GM21447 (cell line): Measurements from ENCODE around the gene HDAC9.

Source experiments
- ATAC-seq: cut with Tn5 transposase; IDR thresholded peaks from one replicate; pipeline ENCODE4 v1.9.1; 2021; ENCODE audit not compliant: unreplicated experiment

Gene HDAC9

DNA sequence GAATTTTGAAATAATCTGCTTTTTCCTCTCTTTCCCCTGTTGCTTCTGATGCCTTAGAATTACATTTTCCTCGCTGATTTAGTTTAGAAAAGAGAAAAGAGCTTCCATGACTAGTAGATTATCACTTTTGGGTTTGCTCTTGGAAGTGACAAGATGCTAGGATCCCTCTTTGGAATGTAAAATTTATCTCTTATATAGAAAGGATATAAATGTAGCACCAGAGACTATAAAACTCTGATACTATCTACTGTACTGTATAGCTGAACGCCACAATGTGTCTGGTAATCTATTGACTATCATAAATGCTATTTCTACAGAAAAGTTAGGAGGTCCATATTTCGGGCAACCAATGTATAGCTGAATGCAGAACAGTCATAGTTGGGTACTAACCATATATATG lies 1.1 kb upstream of the HDAC9 start:
- ATAC-seq, result no peak

DNA sequence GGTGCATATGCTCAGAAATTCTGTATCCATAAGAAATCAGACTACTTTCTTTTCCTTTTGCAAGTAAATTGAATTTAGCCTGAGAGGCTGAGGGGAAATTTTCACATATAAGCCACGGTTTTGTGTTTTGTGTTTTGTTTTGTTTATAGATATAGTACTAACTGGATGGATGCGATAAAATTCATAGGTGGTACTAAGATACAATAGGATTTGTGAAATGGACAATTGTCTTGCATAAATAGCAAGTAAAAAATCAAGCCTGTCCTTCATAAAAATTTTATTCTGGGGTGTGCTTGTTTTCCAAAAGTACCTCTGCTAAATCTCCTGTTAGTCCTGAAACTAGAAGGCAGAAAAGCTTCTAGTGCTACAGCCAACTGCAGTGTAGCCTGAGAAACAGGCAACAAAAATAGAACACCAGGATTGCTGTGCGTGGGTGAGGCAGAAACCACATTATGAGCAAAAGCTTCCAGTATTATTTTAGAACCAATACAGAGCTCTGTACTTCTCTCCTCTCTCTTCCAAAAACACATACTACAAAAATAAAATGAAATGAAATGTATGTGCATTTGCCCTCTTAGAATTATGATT lies 634 bp upstream of the HDAC9 start:
- peak; percentile 44 for ATAC-seq

DNA sequence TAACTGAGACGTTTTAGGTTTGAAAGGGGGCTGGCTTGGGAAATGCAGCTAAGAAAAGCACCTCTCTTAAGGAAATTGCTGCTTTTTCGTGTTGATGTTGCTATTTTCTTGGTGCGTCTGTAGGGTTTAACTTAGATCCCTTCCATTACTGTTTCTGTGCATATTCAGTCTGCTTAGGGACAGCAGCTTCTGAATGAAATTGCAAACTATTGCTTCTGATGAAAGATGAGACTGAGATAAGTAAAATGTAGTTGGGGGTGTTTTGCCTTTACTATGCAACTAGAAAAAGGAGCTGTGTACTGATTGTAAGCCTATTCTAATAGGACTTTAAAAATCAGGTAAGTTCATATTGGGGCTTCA lies 772 bp downstream of the HDAC9 start:
- ATAC-seq, result peak; percentile 1

DNA sequence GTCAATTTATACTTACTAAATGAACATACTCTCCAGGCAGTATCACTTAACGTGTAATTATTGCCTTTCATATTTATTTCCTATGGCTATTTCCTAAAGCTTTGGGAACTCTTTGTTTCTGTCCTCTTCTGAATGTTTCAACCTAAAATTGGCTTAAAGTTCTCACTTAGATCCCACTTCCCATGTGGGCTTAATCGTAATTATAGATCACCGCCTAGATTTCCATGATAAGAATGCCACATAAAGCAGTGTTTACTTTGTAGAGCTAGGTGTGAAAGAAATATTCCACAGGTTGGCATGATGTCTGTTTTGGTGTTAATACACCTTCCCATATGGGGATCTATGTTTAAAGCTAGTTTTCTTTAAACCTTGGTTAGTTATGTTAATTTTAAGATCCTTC lies 1.5 kb downstream of the HDAC9 start:
- no peak for ATAC-seq

DNA sequence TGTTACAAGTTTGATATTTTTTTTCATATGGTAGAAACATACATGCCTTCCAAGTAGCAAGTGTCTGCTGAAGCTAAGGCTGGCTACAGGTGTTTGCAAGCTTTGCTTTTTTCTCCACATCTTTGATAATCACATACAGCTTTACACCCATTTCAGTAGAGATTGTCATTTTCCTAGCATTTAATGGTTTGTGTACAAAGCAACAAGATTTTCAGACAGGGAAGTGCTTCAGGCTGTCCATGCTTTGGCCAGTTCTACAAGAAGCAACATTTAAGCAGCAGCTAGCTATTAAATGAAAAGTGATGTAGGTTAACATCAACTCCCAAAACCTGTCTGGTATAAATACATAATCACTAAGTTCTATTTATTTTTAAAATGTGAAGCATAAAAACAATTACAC lies 2.3 kb downstream of the HDAC9 start:
- ATAC-seq, result no peak

DNA sequence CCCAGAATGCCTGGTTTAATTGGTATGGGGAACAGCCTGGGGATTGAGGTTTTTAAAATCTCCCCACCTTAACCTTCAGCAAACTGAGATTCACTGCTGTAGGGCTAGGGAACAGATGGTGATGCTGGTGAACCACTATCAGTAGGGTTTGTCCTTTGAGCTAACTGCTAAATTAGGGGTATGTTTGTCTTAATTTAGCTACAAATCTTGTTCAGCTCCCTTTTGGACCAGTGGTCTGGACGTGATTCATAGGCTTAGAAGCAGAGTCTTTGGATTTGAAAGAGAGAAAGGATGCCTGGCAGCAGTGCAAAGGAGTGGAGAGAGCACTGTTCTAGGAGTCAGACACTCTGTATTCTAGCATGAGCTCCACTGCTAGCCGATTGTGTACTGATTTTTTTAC lies 2.8 kb downstream of the HDAC9 start:
- no peak for ATAC-seq

DNA sequence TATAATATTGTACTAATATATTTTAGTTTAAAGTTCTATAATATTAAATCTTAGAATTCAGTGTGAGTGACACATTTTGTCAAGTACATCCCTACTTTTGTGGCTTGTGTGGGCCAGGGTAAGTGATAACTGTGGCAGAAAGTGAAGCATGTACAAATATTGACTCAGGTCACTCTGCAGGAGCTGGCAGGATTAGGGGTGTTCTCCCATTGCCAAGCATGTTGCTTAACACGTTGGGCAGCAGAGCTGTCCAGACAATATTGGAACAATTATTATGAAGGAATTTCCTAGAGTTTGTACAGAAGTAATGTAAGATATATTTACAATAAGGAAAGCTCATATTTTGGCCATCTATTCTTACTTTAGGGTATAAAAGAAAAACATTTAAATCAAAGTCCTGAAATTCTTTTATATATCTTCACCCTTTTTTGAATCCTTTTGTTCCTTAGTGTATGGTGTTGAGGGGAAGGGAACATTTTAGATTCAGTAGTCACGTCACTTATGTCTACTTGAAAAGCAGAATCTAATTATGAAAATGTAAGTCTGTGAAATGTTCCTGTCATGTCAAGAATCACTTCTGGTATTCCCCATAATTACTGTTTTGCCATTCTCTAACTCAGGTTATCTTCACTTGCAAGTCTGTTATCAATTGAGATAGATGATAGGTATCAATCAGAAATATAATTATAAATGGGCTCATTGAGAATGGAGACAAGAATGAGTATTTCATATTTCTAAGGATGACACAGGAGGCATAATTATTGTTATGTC lies 4.0 kb downstream of the HDAC9 start:
- ATAC-seq, result no peak

DNA sequence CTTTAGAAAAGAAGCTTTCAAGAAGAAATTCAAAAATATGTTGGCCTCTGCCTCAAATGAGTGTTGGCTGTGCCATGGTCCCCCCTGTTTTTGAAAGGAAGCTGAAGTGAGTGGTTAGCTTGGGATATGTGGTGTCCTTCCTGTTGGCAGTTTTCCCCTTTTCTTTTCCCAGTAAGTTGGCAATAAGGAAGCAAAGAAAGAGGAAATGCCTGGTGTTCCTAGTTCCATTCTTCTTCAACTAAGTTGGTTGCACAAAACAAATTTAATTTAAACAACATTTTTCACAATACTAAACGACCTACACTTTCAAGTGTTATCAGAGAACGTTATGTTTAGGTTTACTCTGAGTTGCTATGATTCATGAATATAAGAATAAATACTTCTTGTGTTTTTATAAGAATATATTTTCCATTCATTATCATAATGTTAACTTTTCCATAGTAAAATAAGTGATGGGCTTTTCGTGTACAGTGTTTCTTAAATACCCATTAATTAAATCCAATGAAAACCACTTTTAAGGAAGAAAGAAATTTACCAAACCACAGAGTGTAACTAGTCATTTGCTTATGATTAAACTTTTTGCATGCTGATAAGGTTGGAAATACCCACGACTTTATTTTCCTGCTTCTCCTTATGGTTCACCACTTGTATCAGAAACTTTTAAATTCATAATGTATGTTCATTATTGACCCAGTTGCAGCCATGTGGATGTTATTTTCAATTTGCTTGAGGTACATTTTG lies 7.7 kb downstream of the HDAC9 start:
- no peak for ATAC-seq

DNA sequence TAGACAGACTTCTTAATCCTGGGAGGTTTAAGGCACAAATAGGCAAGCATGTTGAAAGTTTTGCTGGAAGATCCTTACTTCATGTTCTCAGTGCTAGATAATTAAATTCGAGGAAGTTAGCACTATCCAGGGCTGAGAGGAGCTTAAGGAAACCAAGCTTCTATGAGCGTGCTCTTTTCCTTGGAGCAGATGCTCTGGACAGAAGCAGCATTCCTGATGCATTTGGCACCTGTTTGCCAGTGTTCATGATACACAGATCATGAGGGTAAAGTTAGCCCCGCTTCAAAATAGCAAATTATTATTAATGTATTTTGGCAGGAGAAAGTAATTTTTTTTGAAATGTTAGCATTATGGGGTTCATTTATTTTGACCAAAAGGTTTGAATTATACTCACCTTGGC lies 9.4 kb downstream of the HDAC9 start:
- no peak for ATAC-seq

DNA sequence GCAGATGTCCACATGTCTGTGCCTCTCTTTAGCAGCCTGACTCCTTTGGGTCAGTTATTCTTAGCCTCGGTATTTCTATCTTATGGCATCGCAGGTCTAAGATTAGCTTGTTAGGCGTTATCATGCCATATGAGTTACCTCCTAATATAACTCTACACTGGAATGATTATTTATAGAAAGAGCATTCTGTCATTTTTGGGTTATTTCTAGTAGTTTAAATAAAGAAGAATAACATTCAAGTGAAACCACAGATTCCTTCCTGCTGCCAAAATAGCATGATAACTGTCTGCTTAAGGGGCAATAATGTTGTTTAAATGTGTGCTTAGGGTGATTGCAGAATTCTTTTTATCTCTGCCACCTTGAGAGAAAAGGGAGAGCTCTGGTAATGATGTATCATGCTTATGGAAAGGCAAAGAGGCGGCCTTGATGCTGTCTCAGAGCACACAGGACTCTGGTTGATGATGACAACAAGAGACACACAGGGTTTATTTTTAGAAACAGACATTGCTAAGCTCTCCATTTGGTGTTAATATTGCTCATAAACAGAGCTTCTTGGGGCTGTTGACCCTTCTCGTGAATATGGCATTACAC lies 10.4 kb downstream of the HDAC9 start:
- peak; percentile 44 for ATAC-seq

DNA sequence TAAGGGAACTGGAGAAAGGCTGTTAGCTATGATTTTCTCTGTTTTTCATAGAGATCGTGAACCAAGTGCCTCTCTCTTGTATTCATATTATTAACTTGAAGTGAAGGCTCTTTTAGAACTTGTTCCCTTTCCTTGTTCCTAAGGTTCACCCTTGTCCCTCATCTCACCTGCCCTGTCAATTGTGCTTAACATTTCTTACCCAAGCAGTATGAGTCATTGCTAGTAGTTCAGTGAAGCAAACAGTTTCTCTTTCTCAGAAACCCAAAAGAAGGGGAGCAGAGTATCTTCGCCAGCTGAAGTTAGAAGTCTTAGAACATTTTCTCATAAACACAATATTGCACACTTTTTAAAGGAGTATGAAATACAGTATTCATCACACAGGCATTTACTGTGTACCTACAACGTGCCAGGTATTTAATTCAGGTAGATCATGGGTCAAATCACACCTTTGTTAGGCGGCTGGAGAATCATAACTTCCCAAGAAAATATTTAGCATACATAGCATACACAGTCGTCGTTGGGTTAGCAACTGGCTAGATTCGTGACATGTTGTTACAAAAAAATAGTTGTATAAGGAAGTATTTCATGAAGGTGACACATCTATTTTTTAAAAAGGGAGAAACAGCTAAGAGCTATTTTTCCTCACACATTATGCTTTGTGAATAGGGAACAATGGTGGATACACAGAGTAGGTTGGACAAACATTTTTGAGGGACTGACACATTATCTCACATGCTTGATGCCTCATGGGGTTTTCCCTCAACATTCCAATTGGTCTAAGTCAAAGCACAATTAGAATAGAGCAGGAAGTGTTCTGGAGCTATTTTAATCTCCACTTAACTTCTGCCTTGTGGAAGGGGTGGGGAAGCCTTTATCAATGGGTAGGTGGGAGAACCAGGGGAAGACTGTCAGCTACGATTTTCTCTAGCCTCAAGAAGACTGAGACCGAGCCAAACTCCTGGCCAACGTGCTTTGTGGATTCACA lies 13.2 kb downstream of the HDAC9 start:
- peak; percentile 84 for ATAC-seq

DNA sequence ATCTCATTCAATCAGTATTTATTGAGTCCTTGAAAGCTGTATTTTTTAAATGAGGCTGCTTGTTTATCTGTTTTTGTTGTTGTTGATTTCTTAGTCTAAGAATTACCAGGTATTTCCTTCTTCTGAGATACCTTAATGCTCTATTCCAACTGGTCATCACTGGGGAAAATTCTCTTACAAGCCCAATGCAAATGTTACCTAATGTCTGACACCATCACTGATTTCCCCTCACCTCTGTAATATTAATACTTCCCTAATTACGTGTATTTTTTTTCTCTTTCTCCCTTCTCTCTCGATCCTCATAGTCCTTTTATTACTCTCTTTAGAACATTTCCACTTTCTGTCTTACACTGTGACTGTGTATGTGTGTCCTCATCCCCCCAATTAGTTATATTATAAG lies 13.9 kb downstream of the HDAC9 start:
- ATAC-seq, result peak; percentile 11

DNA sequence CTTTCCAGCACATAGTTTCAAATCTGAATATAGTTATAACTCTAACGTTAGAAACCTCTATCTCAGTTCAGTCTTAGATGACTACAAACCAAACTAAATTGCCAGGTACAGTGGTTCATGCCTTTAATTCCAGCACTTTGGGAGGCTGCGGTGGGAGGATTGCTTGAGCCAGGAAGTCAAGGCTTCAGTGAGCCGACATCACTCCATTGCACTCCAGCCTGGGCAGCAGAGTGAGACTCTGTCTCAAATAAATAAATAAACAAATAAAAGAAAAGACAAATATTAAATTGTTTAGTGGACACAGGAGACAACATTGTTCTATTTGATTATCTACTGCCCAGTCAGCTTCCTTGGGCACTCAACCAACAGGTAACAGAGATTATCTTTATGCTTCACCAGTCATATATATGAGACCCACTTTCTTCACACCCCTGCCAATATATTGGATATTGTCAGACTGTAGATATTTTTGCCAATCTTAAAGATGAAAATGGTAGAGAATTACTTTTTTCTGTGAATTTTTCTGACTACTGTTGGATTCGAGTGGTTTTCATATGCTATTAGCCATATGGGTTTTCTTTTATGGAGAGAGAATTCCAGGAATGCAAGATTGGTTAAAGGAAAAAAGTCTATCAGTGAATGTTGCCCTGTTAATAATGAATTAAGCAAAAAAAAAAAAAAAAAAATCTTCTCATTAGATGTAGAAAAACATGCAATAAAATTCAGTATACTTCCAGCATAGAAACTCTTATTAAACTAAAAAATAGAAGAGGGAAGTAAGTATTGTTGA lies 16.0 kb downstream of the HDAC9 start:
- ATAC-seq, result no peak

DNA sequence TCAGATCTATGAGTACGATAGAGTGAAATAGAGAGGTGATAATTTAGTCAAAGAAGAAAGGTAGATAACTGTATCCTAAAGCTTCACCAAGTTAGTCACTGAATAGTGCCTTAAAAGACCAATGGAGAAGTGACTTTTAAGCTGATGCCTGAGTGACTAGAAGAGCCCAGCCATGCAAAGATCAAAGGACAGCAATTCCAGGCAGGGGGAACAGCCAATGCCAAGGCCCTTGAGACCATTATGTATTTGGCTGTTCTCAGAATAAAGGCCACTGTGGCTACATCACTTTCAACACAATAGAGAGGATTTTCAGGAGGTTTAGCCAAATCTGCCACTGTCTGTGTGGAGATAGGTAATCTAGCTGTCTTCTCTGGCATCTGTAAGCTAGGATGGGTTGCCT lies 17.8 kb downstream of the HDAC9 start:
- ATAC-seq, result no peak

DNA sequence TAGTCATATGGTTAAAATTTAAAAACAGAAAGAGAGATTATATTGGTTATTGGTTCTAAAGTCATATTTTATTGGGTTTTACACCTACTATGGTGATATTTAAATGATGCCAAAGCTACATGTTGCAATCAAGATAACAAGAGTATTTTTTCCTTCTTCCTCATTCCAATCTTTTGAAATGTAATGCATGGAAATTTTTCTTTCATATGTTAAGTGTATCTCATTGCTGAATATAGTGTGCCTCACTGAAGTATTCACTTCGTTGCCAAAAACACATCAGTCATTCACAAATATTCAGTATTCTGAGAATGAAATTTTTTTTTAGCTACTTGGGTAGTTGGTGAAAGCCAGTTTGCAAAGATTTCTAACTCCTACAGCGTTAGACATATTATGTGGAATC lies 19.5 kb downstream of the HDAC9 start:
- ATAC-seq, result no peak

DNA sequence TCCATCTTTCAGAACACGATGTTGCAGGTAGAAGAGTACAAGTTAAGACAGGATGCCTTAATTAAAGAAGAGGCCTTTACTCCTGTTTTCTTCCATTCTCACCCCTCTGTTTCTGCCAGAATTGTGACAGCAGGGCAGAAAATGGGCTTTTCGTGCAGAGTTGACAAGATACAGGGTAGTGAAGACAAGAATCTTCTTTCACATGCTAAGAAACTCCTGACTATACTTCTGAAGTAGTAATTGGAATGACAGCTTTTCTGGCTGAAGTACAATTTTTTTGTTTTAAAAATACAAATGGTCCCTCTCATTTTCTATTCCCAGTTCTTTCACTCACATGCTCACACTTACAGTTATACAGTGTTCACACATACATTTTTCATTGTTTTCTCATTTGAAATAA lies 22.1 kb downstream of the HDAC9 start:
- no peak for ATAC-seq

DNA sequence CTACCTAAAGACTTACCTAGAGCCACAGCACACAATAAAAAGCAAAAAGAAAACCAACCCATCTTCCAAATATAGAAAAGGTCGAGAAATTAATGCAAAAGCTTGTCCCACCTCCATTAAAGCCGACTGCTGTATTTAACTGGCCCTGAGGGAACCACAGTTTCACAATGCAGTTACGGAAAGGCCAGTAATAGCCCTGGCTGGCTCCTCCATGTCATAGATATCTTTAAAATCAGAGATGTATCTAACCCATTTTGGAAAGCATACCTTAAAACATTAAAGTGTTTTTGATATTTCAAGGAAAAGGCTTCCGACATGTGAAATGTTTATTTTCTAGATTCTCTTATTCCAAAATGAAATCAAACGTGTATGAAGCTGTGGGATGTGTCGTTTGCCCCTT lies 23.0 kb downstream of the HDAC9 start:
- ATAC-seq, result no peak

DNA sequence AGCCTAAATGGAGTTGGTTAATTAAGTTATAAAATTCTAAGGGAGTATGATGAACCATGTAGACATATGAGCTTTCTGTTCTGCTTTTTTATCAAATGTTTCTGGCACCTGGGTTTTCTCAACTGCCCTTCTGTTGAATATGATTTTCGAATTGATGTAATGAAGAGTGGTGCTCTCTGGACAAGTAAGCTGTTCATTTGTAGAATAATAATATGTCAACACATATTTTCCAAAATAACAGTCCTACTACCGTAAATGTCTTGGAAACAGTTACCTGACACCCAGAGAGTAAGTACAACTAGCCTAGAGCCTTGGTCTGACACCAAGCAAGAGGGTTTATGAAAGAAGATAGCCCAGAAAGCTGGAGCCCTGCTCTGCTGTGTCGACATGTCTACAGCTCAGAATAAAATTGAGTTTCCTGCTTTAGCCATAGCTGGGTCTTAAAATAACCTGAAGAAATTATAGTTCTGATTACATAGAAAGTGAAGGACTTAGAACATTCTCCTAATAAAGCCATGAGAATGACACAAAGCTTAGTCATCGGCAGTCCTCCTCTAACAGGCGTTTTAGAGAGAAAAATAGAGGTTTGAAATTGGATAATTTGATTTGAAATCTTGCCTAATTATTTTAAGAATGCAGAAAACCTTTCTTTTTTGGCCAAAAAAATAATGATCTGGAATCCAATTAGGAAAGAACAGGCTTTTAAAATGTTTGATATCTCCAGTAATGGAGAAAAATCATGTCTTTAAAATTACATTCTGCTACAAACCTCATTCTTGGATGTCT lies 25.1 kb downstream of the HDAC9 start:
- peak; percentile 78 for ATAC-seq

DNA sequence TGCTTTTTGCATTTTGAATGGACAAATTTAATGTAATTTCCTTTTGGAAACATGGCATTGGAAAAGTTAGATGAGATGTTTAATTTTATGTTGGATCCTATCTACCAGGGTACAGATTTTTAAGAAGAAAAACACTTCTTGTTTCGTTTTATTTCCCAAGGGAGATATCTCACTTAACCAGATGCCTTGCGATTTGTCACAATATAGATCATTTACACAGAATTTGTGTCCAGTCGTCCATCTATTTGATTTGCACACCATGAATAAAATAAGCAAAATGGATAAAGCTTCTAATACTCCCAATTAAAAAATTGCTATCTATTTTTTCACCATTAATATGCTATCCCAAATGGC lies 25.7 kb downstream of the HDAC9 start:
- no peak for ATAC-seq
